ENCODE results near the gene TAF3. TPM values are rescaled to one million over a fixed set of nuclear protein-coding genes. Genes with fewer than 3 reads are reported as not detected.

The TAF3 gene
- total RNA-seq, 1 experiment from 2014 or later, result 14.5 TPM

DNA sequence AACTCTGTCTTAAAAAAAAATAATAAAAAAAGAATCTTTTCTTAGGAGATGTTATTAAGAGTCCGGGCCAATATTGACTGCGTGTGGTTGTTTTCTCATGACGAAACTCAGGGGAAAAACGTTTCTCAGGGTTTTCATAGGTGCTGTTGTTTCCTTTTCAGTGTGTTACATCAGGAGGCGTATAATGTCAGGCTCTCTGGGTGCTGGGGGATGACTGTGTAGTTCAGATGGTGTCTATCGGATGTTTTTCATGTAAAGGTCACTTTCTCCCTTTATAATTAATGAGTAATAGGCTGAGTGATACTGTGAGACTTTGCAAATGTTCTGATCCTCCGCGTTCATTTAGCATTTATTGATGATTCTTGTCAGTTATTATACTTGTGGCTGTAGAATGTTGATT is 84.1 kb downstream of the TAF3 start:
- CTCF ChIA-PET, result interaction anchor here (0.6 kb wide), 1 partner anchor 466 kb away, joined by 5 read pairs; no protein-coding TSS in a partner anchor
- Mint-ChIP-seq H3K36me3 (ENCODE audit: insufficient read depth, unreplicated experiment) (no peaks in the 10 kb centered on the region), H3K4me3 (ENCODE audit: low read depth, unreplicated experiment) (no peak overlapping the region), H3K4me1 (ENCODE audit: low read depth, unreplicated experiment) (no peaks in the 10 kb centered on the region), H3K9me3 (ENCODE audit: low read depth, unreplicated experiment) (no peaks in the 10 kb centered on the region), H3K27me3 (ENCODE audit: unreplicated experiment) (no peaks in the 10 kb centered on the region), H3K27ac (ENCODE audit: unreplicated experiment) (no peak overlapping the region)
- no peak for DNase-seq
- no TSS peak for BruUV-seq (replicated peaks)
- TF ChIP-seq, protein P1, sequence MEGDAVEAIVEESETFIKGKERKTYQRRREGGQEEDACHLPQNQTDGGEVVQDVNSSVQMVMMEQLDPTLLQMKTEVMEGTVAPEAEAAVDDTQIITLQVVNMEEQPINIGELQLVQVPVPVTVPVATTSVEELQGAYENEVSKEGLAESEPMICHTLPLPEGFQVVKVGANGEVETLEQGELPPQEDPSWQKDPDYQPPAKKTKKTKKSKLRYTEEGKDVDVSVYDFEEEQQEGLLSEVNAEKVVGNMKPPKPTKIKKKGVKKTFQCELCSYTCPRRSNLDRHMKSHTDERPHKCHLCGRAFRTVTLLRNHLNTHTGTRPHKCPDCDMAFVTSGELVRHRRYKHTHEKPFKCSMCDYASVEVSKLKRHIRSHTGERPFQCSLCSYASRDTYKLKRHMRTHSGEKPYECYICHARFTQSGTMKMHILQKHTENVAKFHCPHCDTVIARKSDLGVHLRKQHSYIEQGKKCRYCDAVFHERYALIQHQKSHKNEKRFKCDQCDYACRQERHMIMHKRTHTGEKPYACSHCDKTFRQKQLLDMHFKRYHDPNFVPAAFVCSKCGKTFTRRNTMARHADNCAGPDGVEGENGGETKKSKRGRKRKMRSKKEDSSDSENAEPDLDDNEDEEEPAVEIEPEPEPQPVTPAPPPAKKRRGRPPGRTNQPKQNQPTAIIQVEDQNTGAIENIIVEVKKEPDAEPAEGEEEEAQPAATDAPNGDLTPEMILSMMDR (IDR thresholded peaks at IDR 0.05; ENCODE audit: unreplicated experiment), result no peak
- intact Hi-C loops (cut with micrococcal nuclease; ENCODE audit: unreplicated experiment), result no loop called here

DNA sequence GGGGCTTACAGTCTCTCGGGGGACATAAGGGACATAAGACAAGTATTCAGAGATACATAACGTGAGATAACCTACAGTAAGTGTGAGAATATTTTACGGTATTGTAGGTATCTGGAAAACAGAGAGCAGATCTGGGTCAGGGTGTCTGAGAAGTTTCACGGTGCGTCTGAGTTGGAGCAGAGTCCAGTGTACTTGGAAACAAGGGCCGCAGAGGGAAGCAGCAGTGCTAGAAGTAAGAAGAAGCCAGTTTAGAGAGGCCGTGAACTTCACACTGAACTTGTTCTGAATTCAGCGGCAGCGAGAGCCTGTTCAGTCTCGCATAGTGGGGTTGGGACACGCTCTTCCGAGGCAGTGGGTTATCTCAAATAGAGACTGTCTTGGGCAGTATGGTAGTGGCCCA is 85.5 kb downstream of the TAF3 start:
- BruUV-seq (replicated peaks), result no TSS peak

DNA sequence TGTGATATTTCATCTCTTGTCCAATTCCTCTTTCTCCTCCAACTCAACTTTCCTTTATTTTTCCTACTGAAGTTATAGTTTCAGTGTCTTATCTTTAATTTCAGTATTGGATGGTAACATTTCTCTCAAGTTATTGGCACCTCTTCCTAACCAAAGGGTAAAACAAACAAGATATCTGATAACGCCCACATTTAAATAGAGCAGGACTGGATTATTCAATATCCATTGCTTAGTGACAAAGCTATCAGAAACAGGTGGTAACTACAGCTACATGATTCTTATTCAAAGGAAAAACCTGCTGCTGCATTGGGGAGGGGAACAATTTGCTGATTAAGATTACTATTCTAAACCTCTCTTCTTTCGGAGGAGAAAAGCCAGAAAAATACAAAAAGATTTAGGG is 87.8 kb downstream of the TAF3 start:
- intact Hi-C loops (cut with micrococcal nuclease; ENCODE audit: unreplicated experiment), result no loop called here
- CTCF ChIA-PET, result interaction anchor here (0.6 kb wide), 1 partner anchor 10 kb away, joined by 4 read pairs; no protein-coding TSS in a partner anchor
- Mint-ChIP-seq H3K4me3 (ENCODE audit: low read depth, unreplicated experiment) (no peak overlapping the region), H3K36me3 (ENCODE audit: insufficient read depth, unreplicated experiment) (no peaks in the 10 kb centered on the region), H3K27me3 (ENCODE audit: unreplicated experiment) (no peaks in the 10 kb centered on the region), H3K9me3 (ENCODE audit: low read depth, unreplicated experiment) (no peaks in the 10 kb centered on the region), H3K4me1 (ENCODE audit: low read depth, unreplicated experiment) (peaks cover 11% of the 10 kb centered on the region), H3K27ac (ENCODE audit: unreplicated experiment) (no peak overlapping the region)
- DNase-seq, result no peak
- TF ChIP-seq, protein P1 (IDR thresholded peaks at IDR 0.05; ENCODE audit: unreplicated experiment), result no peak
- no TSS peak for BruUV-seq (replicated peaks)

More for the DNA sequence above, 85.5 kb downstream of the TAF3 start:
- intact Hi-C loops (cut with micrococcal nuclease; ENCODE audit: unreplicated experiment), result no loop called here
- no peak overlapping the region for H3K4me3 Mint-ChIP-seq (ENCODE audit: low read depth, unreplicated experiment)
- DNase-seq, result no peak
- peaks cover 6% of the 10 kb centered on the region for H3K4me1 Mint-ChIP-seq (ENCODE audit: low read depth, unreplicated experiment)
- H3K9me3 Mint-ChIP-seq (ENCODE audit: low read depth, unreplicated experiment), result no peaks in the 10 kb centered on the region
- no peaks in the 10 kb centered on the region for H3K36me3 Mint-ChIP-seq (ENCODE audit: insufficient read depth, unreplicated experiment)
- CTCF ChIA-PET, result no interaction called here
- H3K27ac Mint-ChIP-seq (ENCODE audit: unreplicated experiment), result no peak overlapping the region
- H3K27me3 Mint-ChIP-seq (ENCODE audit: unreplicated experiment), result no peaks in the 10 kb centered on the region
- TF ChIP-seq, protein P1 (IDR thresholded peaks at IDR 0.05; ENCODE audit: unreplicated experiment), result no peak

DNA sequence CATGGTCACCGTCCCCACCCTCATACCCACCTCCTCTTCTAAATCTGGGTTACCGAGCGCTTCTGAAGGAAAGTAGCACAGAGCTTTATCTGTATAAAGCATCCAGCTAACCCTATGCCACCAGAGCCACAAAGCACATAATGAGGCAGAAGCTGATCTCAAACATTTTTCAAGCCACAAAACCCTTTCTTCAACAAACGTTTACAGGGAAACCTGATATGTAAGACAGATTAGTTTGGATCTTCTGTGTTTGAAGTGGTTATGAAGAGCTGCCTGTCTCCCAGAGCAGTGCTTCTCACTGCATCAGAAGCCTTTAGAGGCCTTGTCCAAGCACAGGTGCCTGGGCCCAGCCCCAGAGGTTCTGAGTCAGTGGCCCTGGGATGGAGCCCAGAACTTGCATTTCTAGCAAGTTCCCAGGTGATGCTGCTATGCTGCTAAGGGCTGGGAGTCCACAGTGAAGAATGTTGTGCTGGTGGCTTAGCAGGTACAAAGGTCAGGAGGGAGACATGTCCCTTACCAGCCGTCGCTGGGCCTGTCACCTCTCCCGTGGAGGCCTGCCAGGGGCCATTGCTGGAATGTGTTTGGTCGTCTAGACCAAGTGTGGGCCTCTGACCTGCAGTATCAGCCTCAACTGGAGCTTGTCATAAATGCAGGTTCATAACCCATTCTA is 90.4 kb downstream of the TAF3 start:
- no TSS peak for BruUV-seq (replicated peaks)
- CTCF ChIA-PET, result no interaction called here
- H3K4me1 Mint-ChIP-seq (ENCODE audit: low read depth, unreplicated experiment), result peaks cover 11% of the 10 kb centered on the region
- intact Hi-C loops (cut with micrococcal nuclease; ENCODE audit: unreplicated experiment), result no loop called here
- H3K4me3 Mint-ChIP-seq (ENCODE audit: low read depth, unreplicated experiment), result no peak overlapping the region
- H3K27me3 Mint-ChIP-seq (ENCODE audit: unreplicated experiment), result no peaks in the 10 kb centered on the region
- H3K9me3 Mint-ChIP-seq (ENCODE audit: low read depth, unreplicated experiment), result no peaks in the 10 kb centered on the region
- TF ChIP-seq, protein P1 (IDR thresholded peaks at IDR 0.05; ENCODE audit: unreplicated experiment), result no peak
- DNase-seq, result peak; percentile 4
- H3K36me3 Mint-ChIP-seq (ENCODE audit: insufficient read depth, unreplicated experiment), result no peaks in the 10 kb centered on the region
- no peak overlapping the region for H3K27ac Mint-ChIP-seq (ENCODE audit: unreplicated experiment)

Measured in Calu3 (cell line).